SK-N-MC (cell line): Measurements from ENCODE around the gene C10orf71.

Experiments
- FOXP2 ChIP-seq: optimal IDR thresholded peaks from 2 replicates; pipeline ENCODE3; 2011; ENCODE audit warnings: mild to moderate bottlenecking, moderate library complexity; ENCODE audit not compliant: insufficient read depth; ENCODE audit errors: extremely low read length, control extremely low read depth
- POLR2AphosphoS5 ChIP-seq: IDR thresholded peaks from 2 replicates; pipeline ENCODE4 v1.6.1; 2012; ENCODE audit warnings: mild to moderate bottlenecking, low read depth, low read length, borderline replicate concordance

DNA sequence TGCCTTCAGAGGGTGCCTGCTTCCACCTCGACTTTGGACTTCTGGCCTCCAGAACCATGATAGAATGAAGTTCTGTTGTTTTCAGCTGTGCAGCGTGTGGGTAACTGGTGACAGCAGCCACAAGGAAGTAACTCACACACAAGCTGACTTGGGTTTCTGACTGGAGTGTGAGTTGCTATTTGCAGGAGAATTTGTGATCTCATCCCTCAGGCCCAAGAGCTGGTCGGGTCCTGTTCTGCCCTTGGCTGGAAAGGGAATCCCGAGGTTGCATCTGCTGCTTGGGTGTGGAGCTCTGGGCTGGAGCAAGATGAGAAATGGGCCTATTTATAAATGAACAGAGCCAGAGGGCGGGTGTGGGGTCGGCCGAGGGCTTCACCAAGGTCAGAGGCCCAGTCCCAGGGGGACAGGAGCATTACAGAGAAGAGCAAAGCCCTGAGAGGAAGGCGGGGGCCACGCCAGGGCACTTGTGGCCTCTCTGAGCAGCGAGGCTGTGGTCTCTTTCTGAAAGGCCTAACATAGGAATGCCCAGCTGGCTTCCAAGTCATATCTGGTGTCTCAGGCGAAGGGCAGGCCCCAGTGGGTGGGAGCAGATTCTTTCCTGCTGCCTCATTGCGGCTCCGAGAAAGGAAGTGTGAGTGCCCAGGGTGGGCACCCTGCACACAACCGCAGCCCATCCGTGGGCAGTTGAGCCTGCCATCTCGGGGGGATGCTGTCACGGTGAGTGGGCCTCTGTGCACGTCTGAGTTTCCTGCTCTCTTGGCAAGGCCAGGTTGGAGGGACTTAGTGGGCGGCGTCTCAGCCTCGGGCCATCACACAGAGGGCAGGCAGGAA is 26.5 kb upstream of the C10orf71 start:
- TF ChIP-seq FOXP2 (no peak), POLR2AphosphoS5 (no peak)
